Upper lobe of left lung (tissue), 4 donors: ENCODE measurements around the gene FHOD3.

Source experiments
- POLR2A ChIP-seq, 4 donors: fragments of 450-650 bp; IDR thresholded peaks; one replicate each; pipeline ENCODE4 v1.5.1; 2016 to 2017; ENCODE audit warnings: antibody characterized with exemption in 4 of 4, mild to moderate bottlenecking in 2 of 4
- POLR2AphosphoS5 ChIP-seq, 2 donors: sonication (generic); formaldehyde crosslinking; IDR thresholded peaks; one replicate each; pipeline ENCODE4 v1.5.1; 2017; ENCODE audit warnings: antibody characterized with exemption in 2 of 2
- TF ChIP-seq, protein P1 (sequence below), 6 experiments: fragments of 450-650 bp in 4 of 6; fragments of 200-600 bp in 2 of 6; sonication (generic) in 2 of 6; IDR thresholded peaks; one replicate each; pipeline ENCODE4 v1.5.1; 2016 to 2019; ENCODE audit warnings: antibody characterized with exemption in 6 of 6

DNA sequence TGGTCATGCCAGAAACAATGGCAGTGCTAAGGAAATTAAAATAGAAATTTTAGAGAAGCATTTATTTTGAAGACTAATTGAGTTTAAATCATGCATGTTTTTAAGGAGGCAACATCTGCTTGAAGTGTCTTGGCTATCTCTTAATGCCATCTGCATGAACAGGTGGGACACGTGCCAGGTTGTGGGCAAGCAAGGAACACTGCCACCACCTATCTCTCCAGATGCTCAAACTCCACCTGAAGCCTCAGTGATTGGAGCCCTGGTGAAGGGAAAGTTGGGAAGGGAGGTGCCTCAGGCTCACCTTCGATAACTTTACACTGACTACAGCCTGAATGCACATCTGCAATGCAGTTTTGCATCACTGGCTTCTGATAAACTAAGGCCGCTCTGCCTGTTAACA, 439.8 kb downstream of the FHOD3 start:
- TF ChIP-seq, protein P1, sequence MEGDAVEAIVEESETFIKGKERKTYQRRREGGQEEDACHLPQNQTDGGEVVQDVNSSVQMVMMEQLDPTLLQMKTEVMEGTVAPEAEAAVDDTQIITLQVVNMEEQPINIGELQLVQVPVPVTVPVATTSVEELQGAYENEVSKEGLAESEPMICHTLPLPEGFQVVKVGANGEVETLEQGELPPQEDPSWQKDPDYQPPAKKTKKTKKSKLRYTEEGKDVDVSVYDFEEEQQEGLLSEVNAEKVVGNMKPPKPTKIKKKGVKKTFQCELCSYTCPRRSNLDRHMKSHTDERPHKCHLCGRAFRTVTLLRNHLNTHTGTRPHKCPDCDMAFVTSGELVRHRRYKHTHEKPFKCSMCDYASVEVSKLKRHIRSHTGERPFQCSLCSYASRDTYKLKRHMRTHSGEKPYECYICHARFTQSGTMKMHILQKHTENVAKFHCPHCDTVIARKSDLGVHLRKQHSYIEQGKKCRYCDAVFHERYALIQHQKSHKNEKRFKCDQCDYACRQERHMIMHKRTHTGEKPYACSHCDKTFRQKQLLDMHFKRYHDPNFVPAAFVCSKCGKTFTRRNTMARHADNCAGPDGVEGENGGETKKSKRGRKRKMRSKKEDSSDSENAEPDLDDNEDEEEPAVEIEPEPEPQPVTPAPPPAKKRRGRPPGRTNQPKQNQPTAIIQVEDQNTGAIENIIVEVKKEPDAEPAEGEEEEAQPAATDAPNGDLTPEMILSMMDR (IDR thresholded peaks at IDR 0.05) = no peak
- TF ChIP-seq POLR2A (IDR thresholded peaks at IDR 0.05) (no peak), POLR2AphosphoS5 (IDR thresholded peaks at IDR 0.05) (no peak)
